WERI-Rb-1 (cell line): ENCODE results near the gene PTTG1.

Experiments
- DNase-seq: peaks from one replicate; pipeline ENCODE4 v3.0.0-alpha.2; 2020
- H3K27ac ChIP-seq: fragments of 250-450 bp; sonication (Bioruptor Pico); 2 replicates; pipeline ENCODE4 v1.5.1; 2020; ENCODE audit warnings: mild to moderate bottlenecking, moderate library complexity
- H3K27me3 ChIP-seq: fragments of 250-450 bp; sonication (Bioruptor Pico); 2 replicates; pipeline ENCODE4 v1.5.1; 2021; ENCODE audit warnings: mild to moderate bottlenecking, low read depth, moderate library complexity; ENCODE audit not compliant: insufficient read depth, severe bottlenecking
- H3K36me3 ChIP-seq: fragments of 250-450 bp; sonication (Bioruptor Pico); 2 replicates; pipeline ENCODE4 v1.5.1; 2020; ENCODE audit warnings: mild to moderate bottlenecking, moderate library complexity
- H3K4me3 ChIP-seq: 2 replicates; pipeline ENCODE4 v1.5.1; 2011; ENCODE audit warnings: low read depth, mild to moderate bottlenecking, control low read depth, low read length
- H3K9me3 ChIP-seq: fragments of 250-450 bp; sonication (Bioruptor Pico); 2 replicates; pipeline ENCODE4 v1.5.1; 2021; ENCODE audit warnings: mild to moderate bottlenecking, moderate library complexity; ENCODE audit not compliant: severe bottlenecking
- TF ChIP-seq, protein P1 (sequence below): IDR thresholded peaks from 2 replicates; pipeline ENCODE4 v1.5.1; 2011; ENCODE audit warnings: low read depth, mild to moderate bottlenecking, control low read depth, inconsistent platforms, low read length

PTTG1 gene

DNA sequence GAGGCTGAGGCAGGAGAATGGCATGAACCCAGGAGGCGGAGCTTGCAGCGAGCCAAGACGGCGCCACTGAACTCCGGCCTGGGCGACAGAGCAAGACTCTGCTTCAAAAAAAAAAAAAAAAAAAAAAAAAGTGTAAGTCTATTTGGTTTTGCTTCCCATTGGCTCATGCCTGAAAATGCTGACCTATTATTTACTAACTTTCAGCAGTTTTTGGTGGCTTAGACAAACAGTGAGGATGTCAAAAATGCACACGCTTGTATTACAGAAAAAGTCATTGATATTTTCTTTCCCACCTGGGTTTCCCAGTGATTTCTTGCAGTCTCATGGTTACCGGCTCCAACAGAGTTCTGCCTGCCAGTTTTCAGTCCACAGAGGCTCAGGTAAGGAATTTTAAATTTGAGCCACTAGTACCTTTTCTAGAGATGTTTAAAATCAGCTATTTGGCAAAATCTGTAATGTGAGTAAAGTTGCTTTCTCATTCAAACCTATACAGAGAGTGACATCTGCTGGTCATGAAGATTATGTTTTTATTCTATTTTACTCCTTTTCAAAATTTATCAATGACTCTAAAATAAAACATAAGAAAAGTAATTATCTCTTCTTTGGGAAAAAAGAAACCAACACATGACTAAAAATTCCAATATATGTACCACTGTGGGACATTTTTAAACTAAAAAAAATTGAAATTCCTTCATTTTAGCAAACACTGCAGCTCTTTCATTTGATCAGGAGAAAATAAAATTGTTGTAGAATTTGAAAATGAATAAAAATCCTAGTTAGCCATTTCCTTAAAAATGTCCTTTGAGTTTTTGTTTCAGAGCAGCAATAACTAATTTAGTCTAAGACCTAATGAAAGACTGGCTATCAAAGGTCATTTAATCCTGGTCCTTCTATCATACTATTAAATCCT, 30.6 kb upstream of the PTTG1 start:
- Histone ChIP-seq H3K27ac (no peak overlapping the region), H3K4me3 (no peak overlapping the region), H3K9me3 (no peaks in the 10 kb centered on the region), H3K27me3 (no peaks in the 10 kb centered on the region), H3K36me3 (no peaks in the 10 kb centered on the region)
- no peak for DNase-seq
- TF ChIP-seq, protein P1, sequence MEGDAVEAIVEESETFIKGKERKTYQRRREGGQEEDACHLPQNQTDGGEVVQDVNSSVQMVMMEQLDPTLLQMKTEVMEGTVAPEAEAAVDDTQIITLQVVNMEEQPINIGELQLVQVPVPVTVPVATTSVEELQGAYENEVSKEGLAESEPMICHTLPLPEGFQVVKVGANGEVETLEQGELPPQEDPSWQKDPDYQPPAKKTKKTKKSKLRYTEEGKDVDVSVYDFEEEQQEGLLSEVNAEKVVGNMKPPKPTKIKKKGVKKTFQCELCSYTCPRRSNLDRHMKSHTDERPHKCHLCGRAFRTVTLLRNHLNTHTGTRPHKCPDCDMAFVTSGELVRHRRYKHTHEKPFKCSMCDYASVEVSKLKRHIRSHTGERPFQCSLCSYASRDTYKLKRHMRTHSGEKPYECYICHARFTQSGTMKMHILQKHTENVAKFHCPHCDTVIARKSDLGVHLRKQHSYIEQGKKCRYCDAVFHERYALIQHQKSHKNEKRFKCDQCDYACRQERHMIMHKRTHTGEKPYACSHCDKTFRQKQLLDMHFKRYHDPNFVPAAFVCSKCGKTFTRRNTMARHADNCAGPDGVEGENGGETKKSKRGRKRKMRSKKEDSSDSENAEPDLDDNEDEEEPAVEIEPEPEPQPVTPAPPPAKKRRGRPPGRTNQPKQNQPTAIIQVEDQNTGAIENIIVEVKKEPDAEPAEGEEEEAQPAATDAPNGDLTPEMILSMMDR: 0 out of 2 replicates have a peak, but pooled peaks have one; percentile 12

- H3K4me3 ChIP-seq: no peak overlapping the region
- H3K9me3 ChIP-seq: no peaks in the 10 kb centered on the region
- no peaks in the 10 kb centered on the region for H3K27me3 ChIP-seq
- no peak overlapping the region for H3K27ac ChIP-seq
- H3K36me3 ChIP-seq: no peaks in the 10 kb centered on the region
- no peak for DNase-seq
- TF ChIP-seq, protein P1: no peak
Measured at GRCh38 chr5:160395111-160395510, 26.5 kb upstream of the PTTG1 start.

DNA sequence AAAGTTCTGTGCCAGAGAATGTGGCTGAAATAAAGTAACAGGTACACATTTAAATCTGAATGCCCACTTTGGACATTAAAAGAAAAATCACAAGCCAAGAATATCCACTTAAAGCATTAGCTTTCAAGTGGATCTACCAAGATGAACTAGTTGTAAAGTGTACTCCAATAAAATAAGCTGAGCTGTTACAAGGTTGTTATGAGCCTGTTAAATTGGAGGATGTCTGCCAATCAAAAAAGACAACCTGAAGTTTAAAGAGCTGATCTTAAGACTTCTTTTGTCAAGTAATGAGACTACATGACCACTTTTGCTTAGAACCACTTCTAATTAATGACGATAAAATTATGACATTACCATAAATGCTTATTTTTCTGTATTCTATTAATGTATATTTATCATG, 24.2 kb upstream of the PTTG1 start:
- H3K36me3 ChIP-seq: peaks cover 12% of the 10 kb centered on the region
- H3K4me3 ChIP-seq: no peak overlapping the region
- H3K9me3 ChIP-seq: no peaks in the 10 kb centered on the region
- H3K27me3 ChIP-seq: no peaks in the 10 kb centered on the region
- no peak for DNase-seq
- TF ChIP-seq, protein P1: no peak
- no peak overlapping the region for H3K27ac ChIP-seq

- H3K27me3 ChIP-seq: no peaks in the 10 kb centered on the region
- no peaks in the 10 kb centered on the region for H3K9me3 ChIP-seq
- H3K36me3 ChIP-seq: peaks cover 22% of the 10 kb centered on the region
- DNase-seq: no peak
- H3K4me3 ChIP-seq: peak overlapping the region; percentile 91
- no peak overlapping the region; the same call in 1 of the 2 replicates for H3K27ac ChIP-seq
- TF ChIP-seq, protein P1: no peak
Measured at GRCh38 chr5:160398806-160399205, 22.8 kb upstream of the PTTG1 start.

- Histone ChIP-seq H3K36me3 (peaks cover 31% of the 10 kb centered on the region), H3K27me3 (no peaks in the 10 kb centered on the region), H3K4me3 (peak within 1 kb of the TSS; percentile 91), H3K9me3 (no peaks in the 10 kb centered on the region), H3K27ac (peak within 1 kb of the TSS; percentile 98)
- peak; percentile 95 for DNase-seq
- TF ChIP-seq, protein P1: no peak
Measured at GRCh38 chr5:160399402-160400353, 22.0 kb upstream of the PTTG1 start, which contains the start of gene FAM200C. Gene FAM200C (minus strand): TSS chr5:160400054. CDS start chr5:160395490, 4,564 bp downstream.
